VCaP (cell line): ENCODE measurements around the gene SOX18.

Experiments used
- H3K27ac ChIP-seq: fragments of 450-650 bp; 2 replicates; pipeline ENCODE4 v1.5.1; 2017
- TF ChIP-seq, protein P1 (sequence below): fragments of 450-650 bp; conservative IDR thresholded peaks from 2 replicates; pipeline ENCODE4 v1.5.1; 2017; ENCODE audit warnings: mild to moderate bottlenecking, moderate library complexity

The SOX18 gene

DNA sequence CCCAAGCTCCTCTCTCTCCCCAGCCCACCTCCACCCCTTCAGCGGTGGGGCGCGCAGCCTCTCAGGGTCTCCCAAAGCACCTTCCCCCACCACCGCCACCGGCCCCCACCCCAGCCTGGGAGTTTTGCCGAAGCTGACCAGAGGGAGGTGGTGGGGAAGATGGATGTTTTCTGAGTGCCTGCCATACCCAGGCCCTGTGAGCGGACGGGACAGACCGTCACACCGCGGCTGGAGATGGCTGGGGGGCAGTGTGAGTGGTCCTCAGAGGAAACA, 7.7 kb downstream of the SOX18 start:
- H3K27ac ChIP-seq: peak overlapping the region; percentile 71; the same call in 1 of the 2 replicates
- TF ChIP-seq, protein P1, sequence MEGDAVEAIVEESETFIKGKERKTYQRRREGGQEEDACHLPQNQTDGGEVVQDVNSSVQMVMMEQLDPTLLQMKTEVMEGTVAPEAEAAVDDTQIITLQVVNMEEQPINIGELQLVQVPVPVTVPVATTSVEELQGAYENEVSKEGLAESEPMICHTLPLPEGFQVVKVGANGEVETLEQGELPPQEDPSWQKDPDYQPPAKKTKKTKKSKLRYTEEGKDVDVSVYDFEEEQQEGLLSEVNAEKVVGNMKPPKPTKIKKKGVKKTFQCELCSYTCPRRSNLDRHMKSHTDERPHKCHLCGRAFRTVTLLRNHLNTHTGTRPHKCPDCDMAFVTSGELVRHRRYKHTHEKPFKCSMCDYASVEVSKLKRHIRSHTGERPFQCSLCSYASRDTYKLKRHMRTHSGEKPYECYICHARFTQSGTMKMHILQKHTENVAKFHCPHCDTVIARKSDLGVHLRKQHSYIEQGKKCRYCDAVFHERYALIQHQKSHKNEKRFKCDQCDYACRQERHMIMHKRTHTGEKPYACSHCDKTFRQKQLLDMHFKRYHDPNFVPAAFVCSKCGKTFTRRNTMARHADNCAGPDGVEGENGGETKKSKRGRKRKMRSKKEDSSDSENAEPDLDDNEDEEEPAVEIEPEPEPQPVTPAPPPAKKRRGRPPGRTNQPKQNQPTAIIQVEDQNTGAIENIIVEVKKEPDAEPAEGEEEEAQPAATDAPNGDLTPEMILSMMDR: no peak

- H3K27ac ChIP-seq: no peak overlapping the region
- TF ChIP-seq, protein P1: no peak
Measured at GRCh38 chr20:64041040-64041780, 8.2 kb downstream of the SOX18 start.

GRCh38 chr20:64040231-64041039, 9.0 kb downstream of the SOX18 start:
- no peak overlapping the region for H3K27ac ChIP-seq
- TF ChIP-seq, protein P1: no peak

DNA sequence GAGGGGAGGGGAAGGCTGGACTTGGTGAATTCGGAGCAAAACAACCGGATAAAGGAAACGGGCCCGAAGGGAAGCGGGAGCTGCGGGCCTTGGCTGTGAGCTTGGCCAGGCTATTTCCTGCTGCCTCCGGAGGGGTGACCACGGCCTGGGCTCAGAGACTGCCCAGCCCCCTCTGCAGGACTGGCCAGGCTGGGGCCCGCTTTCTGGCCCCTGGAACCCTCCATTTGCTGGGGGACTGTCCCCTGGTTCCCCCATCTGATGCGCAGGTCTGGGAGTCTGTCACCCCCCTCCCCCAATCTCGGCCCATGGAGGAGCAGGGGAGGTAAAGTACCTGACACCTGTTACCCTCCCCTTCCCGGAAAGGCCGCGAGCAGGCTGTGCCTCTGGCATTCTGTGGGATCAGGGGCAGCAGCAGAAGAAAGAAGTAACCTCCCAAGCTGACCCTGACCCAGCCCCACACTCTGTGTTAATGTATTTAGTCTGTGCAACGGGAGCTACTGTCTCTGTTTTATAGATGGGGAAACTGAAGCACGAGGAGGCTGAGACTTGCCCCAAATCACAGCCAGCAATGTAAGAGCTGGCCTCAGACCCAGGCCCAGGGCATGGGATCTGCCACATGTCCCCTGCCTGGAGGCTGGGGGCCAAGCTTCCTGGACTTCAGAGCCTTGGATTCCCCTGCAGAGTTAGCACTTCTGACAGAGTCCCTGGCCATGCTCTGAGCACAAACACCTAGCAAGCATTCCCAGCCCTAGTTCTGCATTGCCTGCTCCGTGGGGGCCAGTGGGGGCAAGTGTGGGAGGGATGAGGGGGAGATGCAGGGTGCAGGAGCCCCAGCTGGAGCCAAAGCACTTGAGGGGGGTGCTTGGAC, 9.9 kb downstream of the SOX18 start:
- H3K27ac ChIP-seq: peak overlapping the region; percentile 79
- TF ChIP-seq, protein P1: no peak; the same call in 1 of the 2 replicates

DNA sequence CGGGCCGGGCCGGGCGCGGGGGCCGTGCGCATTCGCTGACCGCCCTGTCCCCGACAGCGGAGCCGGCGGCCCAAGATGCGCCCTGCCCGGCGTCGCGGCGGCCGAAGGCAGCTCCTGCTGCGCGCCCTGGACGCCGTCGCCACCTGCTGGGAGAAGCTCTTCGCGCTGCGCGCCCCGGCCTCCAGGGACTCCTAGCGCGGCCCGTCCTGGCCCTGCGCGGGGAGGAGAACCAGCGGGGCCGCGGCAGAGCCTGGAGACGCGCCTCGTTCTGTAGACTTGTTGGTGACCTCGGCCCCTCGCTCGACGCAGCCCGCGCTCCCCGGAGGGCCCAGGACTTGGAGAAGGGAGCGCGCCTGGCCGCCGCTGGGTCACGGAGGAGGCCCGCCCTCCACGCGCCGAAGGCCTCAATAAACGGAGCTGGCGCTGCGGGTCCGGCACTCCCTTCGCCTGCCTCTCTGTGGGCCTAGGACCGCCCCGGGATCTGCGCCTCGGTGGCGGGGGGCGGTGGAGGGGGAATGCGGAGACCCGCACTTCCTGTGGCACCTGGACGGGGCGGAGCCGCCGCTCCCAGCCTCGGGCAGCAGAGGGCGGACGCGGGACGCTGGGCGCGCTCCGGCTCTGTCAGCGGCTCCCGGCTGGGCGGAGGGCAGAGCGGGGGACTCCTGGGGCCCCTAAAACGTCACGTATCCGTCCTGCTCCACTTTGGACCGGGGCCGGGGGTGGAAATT, 10.7 kb downstream of the SOX18 start:
- peak overlapping the region; percentile 79 for H3K27ac ChIP-seq
- TF ChIP-seq, protein P1: peak; percentile 90

GRCh38 chr20:64038224-64038564, 11.2 kb downstream of the SOX18 start:
- peak overlapping the region; percentile 79 for H3K27ac ChIP-seq
- TF ChIP-seq, protein P1: no peak
